DOHH2 (cell line): ENCODE data around the gene DNAH7.

Experiments
- H3F3A ChIP-seq: fragments of 200-600 bp; sonication (generic), shearing (Covaris generic); 2 replicates; pipeline ENCODE4 v1.6.0; 2016; ENCODE audit warnings: antibody characterized with exemption, mild to moderate bottlenecking; ENCODE audit not compliant: control insufficient read depth, insufficient read depth
- H3K27ac ChIP-seq: fragments of 200-600 bp; sonication (generic); 2 replicates; pipeline ENCODE4 v1.5.1; 2014; ENCODE audit warnings: low read depth, mild to moderate bottlenecking, low read length, moderate library complexity
- H3K27me3 ChIP-seq: fragments of 200-600 bp; sonication (generic); 2 replicates; pipeline ENCODE4 v1.6.1; 2014; ENCODE audit warnings: mild to moderate bottlenecking, low read length, mixed read lengths; ENCODE audit not compliant: control insufficient read depth
- H3K36me3 ChIP-seq: fragments of 200-600 bp; sonication (generic); 2 replicates; pipeline ENCODE4 v1.6.1; 2014; ENCODE audit warnings: mild to moderate bottlenecking, low read length, moderate library complexity, mixed read lengths; ENCODE audit not compliant: control insufficient read depth
- H3K4me1 ChIP-seq: fragments of 200-600 bp; sonication (generic); 2 replicates; pipeline ENCODE4 v1.6.1; 2014; ENCODE audit warnings: mild to moderate bottlenecking, low read length, mixed read lengths; ENCODE audit not compliant: control insufficient read depth
- H3K4me2 ChIP-seq: fragments of 200-600 bp; sonication (generic); 2 replicates; pipeline ENCODE4 v1.6.0; 2014; ENCODE audit warnings: mild to moderate bottlenecking, low read length, moderate library complexity
- H3K4me3 ChIP-seq: fragments of 200-600 bp; sonication (generic); 2 replicates; pipeline ENCODE4 v1.5.1; 2014; ENCODE audit warnings: mild to moderate bottlenecking, low read length, mixed read lengths
- H3K79me2 ChIP-seq: fragments of 200-600 bp; sonication (generic); 2 replicates; pipeline ENCODE4 v1.6.1; 2014; ENCODE audit warnings: mild to moderate bottlenecking, low read length, mixed read lengths; ENCODE audit not compliant: control insufficient read depth
- H3K9me2 ChIP-seq: fragments of 200-600 bp; sonication (generic); replicated peaks from 2 replicates; pipeline ENCODE4 v1.6.1; 2014; ENCODE audit warnings: mild to moderate bottlenecking, low read length, mixed read lengths; ENCODE audit not compliant: control insufficient read depth
- H3K9me3 ChIP-seq: fragments of 200-600 bp; sonication (generic); 2 replicates; pipeline ENCODE4 v1.6.1; 2014; ENCODE audit warnings: antibody characterized with exemption, low read length, mixed read lengths; ENCODE audit not compliant: control insufficient read depth, insufficient read depth
- H4K20me1 ChIP-seq: fragments of 200-600 bp; sonication (generic); 2 replicates; pipeline ENCODE4 v1.6.0; 2014; ENCODE audit warnings: low read depth, mild to moderate bottlenecking, antibody characterized with exemption, low read length, moderate library complexity; ENCODE audit not compliant: control insufficient read depth, insufficient read depth
- EZH2phosphoT487 ChIP-seq: fragments of 200-600 bp; sonication (generic); IDR thresholded peaks from 2 replicates; pipeline ENCODE4 v1.6.1; 2017; ENCODE audit warnings: borderline replicate concordance, mild to moderate bottlenecking, antibody characterized with exemption, low read length, moderate library complexity, mixed read lengths
- TF ChIP-seq, protein P1 (sequence below): fragments of 200-600 bp; sonication (generic); IDR thresholded peaks from one replicate; pipeline ENCODE4 v1.5.1; 2014; ENCODE audit warnings: antibody characterized with exemption, mild to moderate bottlenecking, low read depth, low read length; ENCODE audit not compliant: poor library complexity, severe bottlenecking

The DNAH7 gene

DNA sequence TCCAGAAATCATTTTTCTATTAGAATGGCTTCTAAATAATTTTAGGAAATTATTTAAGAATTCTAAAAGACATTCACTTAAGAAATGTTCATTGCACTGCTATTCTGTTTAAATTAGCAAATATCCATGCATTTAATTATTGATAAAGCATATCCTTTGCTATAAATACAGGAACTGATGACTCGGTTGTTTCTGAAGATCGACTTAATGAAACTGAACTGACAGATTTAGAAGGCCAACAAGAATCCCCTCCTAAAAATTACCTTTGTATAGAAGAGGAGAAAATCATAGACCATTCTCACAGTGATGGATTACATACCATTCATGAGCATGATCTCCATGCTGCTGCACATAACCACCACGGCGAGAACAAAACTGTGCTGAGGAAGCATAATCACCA is 352.2 kb downstream of the DNAH7 start:
- Histone ChIP-seq H3K4me3 (no peak overlapping the region), H3K4me2 (no peak overlapping the region), H3K27me3 (no peaks in the 10 kb centered on the region), H3F3A (no peaks in the 10 kb centered on the region), H3K9me2 (no peaks in the 10 kb centered on the region), H3K36me3 (peaks cover 39% of the 10 kb centered on the region), H3K4me1 (no peaks in the 10 kb centered on the region), H3K9me3 (no peaks in the 10 kb centered on the region), H4K20me1 (no peaks in the 10 kb centered on the region), H3K79me2 (no peaks in the 10 kb centered on the region), H3K27ac (no peak overlapping the region)
- no peak for TF ChIP-seq EZH2phosphoT487
- TF ChIP-seq, protein P1, sequence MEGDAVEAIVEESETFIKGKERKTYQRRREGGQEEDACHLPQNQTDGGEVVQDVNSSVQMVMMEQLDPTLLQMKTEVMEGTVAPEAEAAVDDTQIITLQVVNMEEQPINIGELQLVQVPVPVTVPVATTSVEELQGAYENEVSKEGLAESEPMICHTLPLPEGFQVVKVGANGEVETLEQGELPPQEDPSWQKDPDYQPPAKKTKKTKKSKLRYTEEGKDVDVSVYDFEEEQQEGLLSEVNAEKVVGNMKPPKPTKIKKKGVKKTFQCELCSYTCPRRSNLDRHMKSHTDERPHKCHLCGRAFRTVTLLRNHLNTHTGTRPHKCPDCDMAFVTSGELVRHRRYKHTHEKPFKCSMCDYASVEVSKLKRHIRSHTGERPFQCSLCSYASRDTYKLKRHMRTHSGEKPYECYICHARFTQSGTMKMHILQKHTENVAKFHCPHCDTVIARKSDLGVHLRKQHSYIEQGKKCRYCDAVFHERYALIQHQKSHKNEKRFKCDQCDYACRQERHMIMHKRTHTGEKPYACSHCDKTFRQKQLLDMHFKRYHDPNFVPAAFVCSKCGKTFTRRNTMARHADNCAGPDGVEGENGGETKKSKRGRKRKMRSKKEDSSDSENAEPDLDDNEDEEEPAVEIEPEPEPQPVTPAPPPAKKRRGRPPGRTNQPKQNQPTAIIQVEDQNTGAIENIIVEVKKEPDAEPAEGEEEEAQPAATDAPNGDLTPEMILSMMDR = no peak

DNA sequence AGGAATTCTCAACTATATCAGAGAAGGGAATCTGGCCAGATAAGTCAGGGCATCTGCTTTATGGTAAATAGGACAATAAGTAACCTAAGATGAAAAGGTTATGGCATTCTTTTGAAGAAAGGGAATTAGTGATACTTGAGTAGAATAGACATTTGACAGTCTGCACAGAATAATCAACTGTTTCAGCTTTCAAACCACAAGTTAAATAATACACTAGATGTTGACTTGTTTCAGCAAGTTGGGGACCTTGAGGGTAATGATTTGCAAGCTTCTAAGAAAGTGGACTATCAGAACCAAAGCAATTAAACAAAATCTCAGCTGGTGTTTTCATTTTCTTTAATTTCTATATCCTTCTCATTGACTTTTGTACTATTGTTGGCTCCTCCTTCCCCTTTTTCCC is 357.2 kb downstream of the DNAH7 start:
- H3K79me2 ChIP-seq = no peaks in the 10 kb centered on the region
- no peak overlapping the region for H3K4me2 ChIP-seq
- H3K4me3 ChIP-seq = no peak overlapping the region
- no peak overlapping the region for H3K27ac ChIP-seq
- H3K9me3 ChIP-seq = no peaks in the 10 kb centered on the region
- H3K9me2 ChIP-seq = no peaks in the 10 kb centered on the region
- no peak for TF ChIP-seq EZH2phosphoT487
- TF ChIP-seq, protein P1 = no peak
- H3K27me3 ChIP-seq = no peaks in the 10 kb centered on the region
- H3K36me3 ChIP-seq = peaks cover 27% of the 10 kb centered on the region
- H3F3A ChIP-seq = no peaks in the 10 kb centered on the region
- no peaks in the 10 kb centered on the region for H3K4me1 ChIP-seq
- H4K20me1 ChIP-seq = no peaks in the 10 kb centered on the region

DNA sequence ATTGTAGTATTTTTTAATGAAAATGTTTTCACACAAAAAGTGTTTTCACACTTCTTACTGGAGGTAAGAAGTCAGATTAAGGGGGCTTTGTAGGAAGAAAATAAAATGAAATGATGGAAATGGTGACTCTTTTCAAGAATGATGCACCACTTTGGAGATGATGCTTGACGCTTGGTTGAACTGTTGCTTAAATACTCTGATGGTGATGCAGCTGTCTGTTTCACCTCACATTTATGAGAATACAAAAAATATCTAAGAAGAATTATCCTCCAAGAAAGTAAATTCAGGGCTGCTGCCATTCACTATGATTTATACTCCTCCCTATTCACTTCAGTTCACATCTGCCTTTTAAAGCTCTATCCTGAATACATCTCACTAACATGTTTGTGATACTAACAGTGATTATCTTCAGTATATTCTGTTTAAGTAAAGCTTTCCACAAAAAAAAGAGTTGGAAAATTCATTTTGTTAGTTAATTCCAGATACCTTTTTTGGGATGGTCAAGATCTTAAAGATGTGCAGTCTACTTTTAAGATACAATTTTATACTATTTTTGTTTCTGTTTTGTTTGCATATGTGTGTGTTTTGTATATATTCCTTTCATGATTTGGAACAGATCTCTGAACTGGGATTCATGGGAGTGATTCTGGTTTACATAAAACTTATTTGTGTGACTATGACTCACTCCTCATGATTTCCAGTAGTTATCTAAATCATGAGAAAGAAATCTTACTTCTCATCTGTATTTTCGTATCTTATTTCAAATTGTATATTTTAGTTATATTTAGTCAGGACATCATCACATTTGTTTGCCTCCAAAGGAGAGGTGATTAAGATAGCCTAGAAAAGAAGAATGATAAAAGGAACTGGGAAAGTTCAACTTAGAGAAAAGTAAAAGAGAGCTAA is 358.5 kb downstream of the DNAH7 start:
- no peaks in the 10 kb centered on the region for H3K4me1 ChIP-seq
- no peaks in the 10 kb centered on the region for H3F3A ChIP-seq
- H3K36me3 ChIP-seq = peaks cover 20% of the 10 kb centered on the region
- TF ChIP-seq EZH2phosphoT487 = no peak
- TF ChIP-seq, protein P1 = no peak
- H3K79me2 ChIP-seq = no peaks in the 10 kb centered on the region
- H3K9me2 ChIP-seq = no peaks in the 10 kb centered on the region
- no peak overlapping the region for H3K4me3 ChIP-seq
- H3K27ac ChIP-seq = no peak overlapping the region
- no peaks in the 10 kb centered on the region for H3K27me3 ChIP-seq
- H4K20me1 ChIP-seq = no peaks in the 10 kb centered on the region
- no peak overlapping the region for H3K4me2 ChIP-seq
- no peaks in the 10 kb centered on the region for H3K9me3 ChIP-seq
